NCI-H69 (cell line): ENCODE measurements around the gene PSTPIP1.

Experiments used
- DNase-seq: peaks from one replicate; lab custom pipeline; 2025; lab: John Stamatoyannopoulos, UW

PSTPIP1 gene

GRCh38 chr15:76978522-76979330 is 16.2 kb upstream of the PSTPIP1 start:
- no peak for DNase-seq

- DNase-seq, result no peak
These were observed 15.5 kb upstream of the PSTPIP1 start for GRCh38 chr15:76979331-76979925.

GRCh38 chr15:76979996-76980520 is 14.9 kb upstream of the PSTPIP1 start:
- DNase-seq, result no peak

- DNase-seq, result no peak
These were observed 12.6 kb upstream of the PSTPIP1 start for GRCh38 chr15:76982356-76982755.

- DNase-seq, result no peak
These were observed 12.2 kb upstream of the PSTPIP1 start for GRCh38 chr15:76982756-76983155.

GRCh38 chr15:76983590-76984375 is 11.1 kb upstream of the PSTPIP1 start:
- DNase-seq, result no peak

GRCh38 chr15:76986743-76987142 is 8.2 kb upstream of the PSTPIP1 start:
- no peak for DNase-seq

GRCh38 chr15:76987276-76987675 is 7.7 kb upstream of the PSTPIP1 start:
- DNase-seq, result no peak

- DNase-seq, result no peak
These were observed 6.7 kb upstream of the PSTPIP1 start for GRCh38 chr15:76987896-76988860.

- DNase-seq, result no peak
These were observed 5.8 kb upstream of the PSTPIP1 start for GRCh38 chr15:76988867-76989780.

GRCh38 chr15:76991048-76991447 is 3.9 kb upstream of the PSTPIP1 start:
- no peak for DNase-seq

GRCh38 chr15:76991741-76992645 is 2.9 kb upstream of the PSTPIP1 start:
- DNase-seq, result no peak

- no peak for DNase-seq
These were observed 1.7 kb upstream of the PSTPIP1 start for GRCh38 chr15:76993114-76993725.

- no peak for DNase-seq
These were observed 925 bp upstream of the PSTPIP1 start for GRCh38 chr15:76994001-76994400.

GRCh38 chr15:76994496-76994895 is 430 bp upstream of the PSTPIP1 start:
- DNase-seq, result no peak

GRCh38 chr15:76996076-76996525 is 1.2 kb downstream of the PSTPIP1 start:
- no peak for DNase-seq

- no peak for DNase-seq
These were observed 1.8 kb downstream of the PSTPIP1 start for GRCh38 chr15:76996526-76997401.
